ENCODE measurements around the gene CCDC158. TPM values are rescaled to one million over a fixed set of nuclear protein-coding genes. Genes with fewer than 3 reads are reported as not detected.

The CCDC158 gene
- total and polyA plus RNA-seq, 2 donors: 0.23 to 2.3 TPM

DNA sequence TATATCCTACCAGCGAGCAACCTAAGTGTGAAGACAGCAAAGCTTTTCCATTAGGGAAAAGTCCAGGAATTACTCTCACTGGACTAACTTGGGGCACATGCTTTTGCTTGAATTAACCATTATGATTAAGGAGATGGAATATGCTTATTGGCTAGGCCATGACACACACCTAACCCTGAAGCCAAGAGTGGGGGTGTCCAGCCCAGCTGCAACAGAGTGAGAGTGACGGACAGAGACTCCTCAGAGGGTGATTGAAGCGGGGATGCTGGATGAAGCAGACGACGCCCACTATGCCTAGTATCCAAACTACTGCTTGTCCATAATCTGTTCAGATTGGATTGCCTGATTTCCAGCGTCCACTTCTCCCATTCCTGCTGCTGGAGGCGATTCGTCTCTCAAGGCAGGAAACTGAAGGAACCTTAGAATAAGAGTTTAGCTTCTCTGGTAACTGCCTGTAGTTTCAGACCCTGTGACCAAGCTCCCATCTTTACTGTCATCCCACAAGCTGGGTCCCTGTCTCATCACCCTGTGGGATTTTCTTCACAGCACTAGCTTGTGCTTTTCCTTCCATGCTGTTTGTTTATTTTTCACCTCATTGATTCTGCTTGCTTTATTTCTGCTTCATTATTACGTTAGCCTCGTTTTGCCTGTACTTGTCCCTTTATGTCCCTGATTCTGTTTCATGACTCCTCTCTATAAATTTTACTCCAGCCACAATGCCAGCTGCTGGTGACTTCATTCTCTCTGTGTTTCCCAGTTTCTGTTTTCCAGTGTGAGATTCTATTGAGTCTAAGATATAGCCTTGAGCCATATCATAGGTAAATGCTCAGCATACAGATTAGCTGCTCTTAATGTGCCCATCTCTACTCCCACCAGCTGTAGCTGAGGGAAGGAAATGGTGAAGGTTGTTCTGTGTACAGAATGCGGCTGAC lies 150.4 kb downstream of the CCDC158 start:
- no peak for DNase-seq (ENCODE audit: extremely low spot score)
- H3K4me3 ChIP-seq (ENCODE audit: low read depth, low read length): no peak overlapping the region
- no peak overlapping the region for H3K27ac ChIP-seq (ENCODE audit: low read depth)
- 84% methylated on average over 11 of the region's 11 CpGs for WGBS
- H3K4me1 ChIP-seq (ENCODE audit: insufficient read depth): no peaks in the 10 kb centered on the region
- H3K36me3 ChIP-seq (ENCODE audit: insufficient read depth): no peaks in the 10 kb centered on the region

GRCh38 chr4:76267811-76268210 lies 153.1 kb downstream of the CCDC158 start:
- DNase-seq (ENCODE audit: extremely low spot score): no peak
- Histone ChIP-seq H3K27ac (ENCODE audit: low read depth) (no peak overlapping the region), H3K4me1 (ENCODE audit: insufficient read depth) (no peaks in the 10 kb centered on the region), H3K4me3 (ENCODE audit: low read depth, low read length) (no peak overlapping the region), H3K36me3 (ENCODE audit: insufficient read depth) (no peaks in the 10 kb centered on the region)
- WGBS: 95% methylated on average over 6 of the region's 6 CpGs

- no peaks in the 10 kb centered on the region for H3K36me3 ChIP-seq (ENCODE audit: insufficient read depth)
- H3K4me1 ChIP-seq (ENCODE audit: insufficient read depth): no peaks in the 10 kb centered on the region
- no peak for DNase-seq (ENCODE audit: extremely low spot score)
- WGBS: 71% methylated on average over 3 of the region's 3 CpGs
- H3K4me3 ChIP-seq (ENCODE audit: low read depth, low read length): no peak overlapping the region
- H3K27ac ChIP-seq (ENCODE audit: low read depth): no peak overlapping the region
These were observed 154.3 kb downstream of the CCDC158 start for GRCh38 chr4:76266627-76267026.

DNA sequence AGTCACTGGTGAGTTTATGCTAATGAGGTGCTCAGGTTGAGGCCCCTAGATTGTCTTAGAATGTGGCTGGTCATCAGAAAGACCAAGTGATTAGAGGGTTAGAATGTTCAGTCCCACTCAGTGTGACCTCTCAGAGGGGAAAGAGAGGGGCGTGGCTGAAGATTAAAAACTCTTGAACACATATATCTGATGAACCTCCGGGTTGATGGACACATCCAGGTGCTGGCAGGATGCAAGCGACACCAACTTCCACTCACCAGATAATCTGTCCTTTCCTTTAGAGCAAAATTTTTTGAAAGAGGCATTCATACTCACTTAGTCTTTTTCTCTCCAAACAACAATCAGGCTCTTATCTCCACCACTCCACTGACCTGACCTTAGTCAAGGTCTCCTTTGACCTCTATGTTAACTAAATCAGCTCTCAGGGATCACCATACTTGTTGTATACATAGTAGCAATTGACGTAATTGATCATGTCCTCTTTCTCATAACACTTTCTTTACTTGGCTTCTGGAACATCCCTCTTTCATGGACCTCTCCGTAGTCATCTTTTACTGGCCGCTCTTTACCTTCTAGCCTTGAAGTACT lies 155.2 kb downstream of the CCDC158 start:
- H3K27ac ChIP-seq (ENCODE audit: low read depth): no peak overlapping the region
- H3K4me3 ChIP-seq (ENCODE audit: low read depth, low read length): no peak overlapping the region
- WGBS: 88% methylated on average over 6 of the region's 6 CpGs
- DNase-seq (ENCODE audit: extremely low spot score): no peak
- no peaks in the 10 kb centered on the region for H3K36me3 ChIP-seq (ENCODE audit: insufficient read depth)
- H3K4me1 ChIP-seq (ENCODE audit: insufficient read depth): no peaks in the 10 kb centered on the region

Small RNA genes within 50 kb of the gene (small RNA-seq; reads per million reads assigned to genes)
- gene RF00278: not detected
- not detected for gene RNU6-1000P

Other genes starting within 250 kb of the CCDC158 start
- 271 TPM for gene SCARB2, start 207.3 kb downstream of the CCDC158 start, total RNA-seq
- 123 TPM for gene SCARB2, start 207.3 kb downstream of the CCDC158 start, polyA plus RNA-seq
- 4.0 TPM for gene FAM47E, start 169.4 kb downstream of the CCDC158 start, total RNA-seq
- gene FAM47E, start 169.4 kb downstream of the CCDC158 start, polyA plus RNA-seq: 1.7 TPM
- gene STBD1, start 114.4 kb downstream of the CCDC158 start, total RNA-seq: 9.1 TPM
- gene STBD1, start 114.4 kb downstream of the CCDC158 start, polyA plus RNA-seq: 22.5 TPM
- 11.7 TPM for gene SHROOM3, start 14.1 kb upstream of the CCDC158 start, total RNA-seq
- gene SHROOM3, start 14.1 kb upstream of the CCDC158 start, polyA plus RNA-seq: 16.6 TPM